ENCODE data around the gene PDE9A.
"Not testable (repeated sequence)": the region's sequence is repeated elsewhere in the genome, so short reads cannot be mapped to it uniquely, and the experiment has no call there.

Gene PDE9A

DNA sequence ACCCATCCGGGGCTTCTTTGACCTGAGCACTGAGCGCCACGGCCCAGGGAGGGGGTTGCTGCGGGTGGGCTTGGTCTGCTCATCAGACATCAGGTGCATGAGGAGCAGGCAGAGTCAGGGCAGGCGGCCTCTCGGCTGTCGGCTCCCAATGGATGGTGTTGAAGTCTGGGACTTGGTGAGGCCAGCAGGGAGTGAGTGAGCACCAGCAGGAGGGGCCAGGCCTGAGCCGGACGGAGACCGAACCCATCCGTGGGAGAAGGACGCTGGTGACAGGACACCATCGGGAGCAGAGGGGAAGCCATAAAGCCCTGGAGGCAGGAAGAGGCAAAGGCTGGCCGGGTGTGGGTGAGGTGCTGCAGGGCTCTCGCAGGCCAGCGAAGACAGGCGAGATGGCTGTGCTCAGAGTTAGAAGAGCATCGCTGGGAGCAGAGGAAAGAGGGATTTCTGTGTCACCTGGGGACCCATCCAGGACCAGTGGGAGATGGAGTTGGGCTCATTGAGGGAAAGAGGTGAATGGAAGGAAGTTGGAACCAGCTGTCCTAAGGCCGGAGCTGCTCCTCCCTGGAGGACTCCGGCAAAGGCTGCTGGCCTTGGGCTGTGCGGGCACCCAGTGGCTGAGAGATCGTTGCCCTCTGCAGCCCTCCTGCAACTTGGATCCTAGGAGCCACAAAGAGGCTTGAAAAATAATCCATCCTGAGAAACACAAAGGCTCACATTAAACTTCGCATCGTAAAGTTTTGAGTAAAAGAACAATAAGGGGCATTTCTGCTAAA is 49.9 kb downstream of the PDE9A start:
- Histone ChIP-seq H3K4me1 (ENCODE audit: control insufficient read depth, insufficient read depth, low read length) (no peaks in the 10 kb centered on the region), H3K9ac (ENCODE audit: low read depth, low read length) (no peak overlapping the region), H3K36me3 (ENCODE audit: control insufficient read depth, insufficient read depth, low read length) (peaks cover 9% of the 10 kb centered on the region), H3K4me3 (ENCODE audit: low read depth, low read length) (no peak overlapping the region), H3K27me3 (ENCODE audit: control insufficient read depth, insufficient read depth, low read length) (no peaks in the 10 kb centered on the region), H3K9me3 (ENCODE audit: control insufficient read depth, insufficient read depth, low read length) (no peaks in the 10 kb centered on the region)

DNA sequence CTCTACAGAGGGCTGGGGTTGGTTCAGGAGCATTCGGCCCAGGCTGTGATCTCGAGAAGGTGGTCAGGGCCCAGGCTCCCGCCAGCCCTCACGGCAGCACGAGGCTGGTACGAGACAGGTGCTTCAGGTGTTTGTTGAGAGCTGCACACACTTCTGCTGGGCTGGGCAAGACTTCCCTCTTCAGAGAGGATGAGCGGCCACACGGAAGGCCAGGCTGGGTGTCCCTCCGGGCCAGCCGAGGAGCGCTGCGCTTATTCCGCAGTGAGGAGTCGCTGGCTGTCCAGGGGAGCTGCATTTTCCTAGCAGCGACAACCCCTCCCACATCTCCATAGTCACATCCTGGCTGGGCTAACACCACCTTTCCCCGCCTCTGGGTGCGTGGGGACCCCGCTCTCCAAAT is 50.5 kb downstream of the PDE9A start:
- Histone ChIP-seq H3K36me3 (ENCODE audit: control insufficient read depth, insufficient read depth, low read length) (peaks cover 9% of the 10 kb centered on the region), H3K4me1 (ENCODE audit: control insufficient read depth, insufficient read depth, low read length) (no peaks in the 10 kb centered on the region), H3K27me3 (ENCODE audit: control insufficient read depth, insufficient read depth, low read length) (no peaks in the 10 kb centered on the region), H3K9me3 (ENCODE audit: control insufficient read depth, insufficient read depth, low read length) (no peaks in the 10 kb centered on the region), H3K9ac (ENCODE audit: low read depth, low read length) (no peak overlapping the region), H3K4me3 (ENCODE audit: low read depth, low read length) (no peak overlapping the region)

GRCh38 chr21:42704861-42705260 is 51.4 kb downstream of the PDE9A start:
- no peaks in the 10 kb centered on the region for H3K27me3 ChIP-seq (ENCODE audit: control insufficient read depth, insufficient read depth, low read length)
- H3K4me3 ChIP-seq (ENCODE audit: low read depth, low read length), result no peak overlapping the region
- H3K4me1 ChIP-seq (ENCODE audit: control insufficient read depth, insufficient read depth, low read length), result no peaks in the 10 kb centered on the region
- H3K9ac ChIP-seq (ENCODE audit: low read depth, low read length), result no peak overlapping the region
- H3K9me3 ChIP-seq (ENCODE audit: control insufficient read depth, insufficient read depth, low read length), result no peaks in the 10 kb centered on the region
- H3K36me3 ChIP-seq (ENCODE audit: control insufficient read depth, insufficient read depth, low read length), result peaks cover 9% of the 10 kb centered on the region

DNA sequence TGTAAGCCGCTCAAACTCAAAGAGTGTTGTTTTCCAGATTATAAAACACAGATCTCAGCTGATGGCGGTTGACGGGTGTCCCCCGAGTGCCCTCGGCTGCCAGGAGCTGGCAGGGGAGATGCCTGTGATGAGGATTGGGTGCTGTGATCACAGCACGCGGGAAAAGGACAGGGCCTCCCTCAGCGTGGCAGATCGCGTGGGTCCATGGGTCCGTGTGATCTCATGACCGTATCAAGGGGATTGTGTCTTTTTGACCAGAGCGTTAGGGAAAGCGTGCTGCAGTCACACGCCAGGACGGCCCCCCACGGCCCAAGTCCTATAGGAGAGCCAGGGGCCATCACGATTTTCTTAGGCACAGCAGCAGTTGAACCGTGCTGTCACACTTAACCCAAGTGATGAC is 51.9 kb downstream of the PDE9A start:
- Histone ChIP-seq H3K9ac (ENCODE audit: low read depth, low read length) (no peak overlapping the region), H3K36me3 (ENCODE audit: control insufficient read depth, insufficient read depth, low read length) (peaks cover 9% of the 10 kb centered on the region), H3K4me1 (ENCODE audit: control insufficient read depth, insufficient read depth, low read length) (no peaks in the 10 kb centered on the region), H3K27me3 (ENCODE audit: control insufficient read depth, insufficient read depth, low read length) (no peaks in the 10 kb centered on the region), H3K9me3 (ENCODE audit: control insufficient read depth, insufficient read depth, low read length) (no peaks in the 10 kb centered on the region), H3K4me3 (ENCODE audit: low read depth, low read length) (no peak overlapping the region)

GRCh38 chr21:42705746-42706374 is 52.4 kb downstream of the PDE9A start:
- Histone ChIP-seq H3K9ac (ENCODE audit: low read depth, low read length) (no peak overlapping the region), H3K4me1 (ENCODE audit: control insufficient read depth, insufficient read depth, low read length) (no peaks in the 10 kb centered on the region), H3K4me3 (ENCODE audit: low read depth, low read length) (no peak overlapping the region), H3K27me3 (ENCODE audit: control insufficient read depth, insufficient read depth, low read length) (no peaks in the 10 kb centered on the region), H3K36me3 (ENCODE audit: control insufficient read depth, insufficient read depth, low read length) (peaks cover 9% of the 10 kb centered on the region), H3K9me3 (ENCODE audit: control insufficient read depth, insufficient read depth, low read length) (no peaks in the 10 kb centered on the region)

- peaks cover 9% of the 10 kb centered on the region for H3K36me3 ChIP-seq (ENCODE audit: control insufficient read depth, insufficient read depth, low read length)
- no peak overlapping the region for H3K9ac ChIP-seq (ENCODE audit: low read depth, low read length)
- H3K4me1 ChIP-seq (ENCODE audit: control insufficient read depth, insufficient read depth, low read length), result no peaks in the 10 kb centered on the region
- no peak overlapping the region for H3K4me3 ChIP-seq (ENCODE audit: low read depth, low read length)
- H3K9me3 ChIP-seq (ENCODE audit: control insufficient read depth, insufficient read depth, low read length), result no peaks in the 10 kb centered on the region
- no peaks in the 10 kb centered on the region for H3K27me3 ChIP-seq (ENCODE audit: control insufficient read depth, insufficient read depth, low read length)
Measured at GRCh38 chr21:42706765-42707164, 53.3 kb downstream of the PDE9A start.

- Histone ChIP-seq H3K27me3 (ENCODE audit: control insufficient read depth, insufficient read depth, low read length) (no peaks in the 10 kb centered on the region), H3K9ac (ENCODE audit: low read depth, low read length) (no peak overlapping the region), H3K9me3 (ENCODE audit: control insufficient read depth, insufficient read depth, low read length) (no peaks in the 10 kb centered on the region), H3K36me3 (ENCODE audit: control insufficient read depth, insufficient read depth, low read length) (peaks cover 9% of the 10 kb centered on the region), H3K4me3 (ENCODE audit: low read depth, low read length) (no peak overlapping the region), H3K4me1 (ENCODE audit: control insufficient read depth, insufficient read depth, low read length) (no peaks in the 10 kb centered on the region)
Measured at GRCh38 chr21:42707207-42707830, 53.9 kb downstream of the PDE9A start.

GRCh38 chr21:42708107-42708506 is 54.7 kb downstream of the PDE9A start:
- no peak overlapping the region for H3K9ac ChIP-seq (ENCODE audit: low read depth, low read length)
- no peak overlapping the region for H3K4me3 ChIP-seq (ENCODE audit: low read depth, low read length)

GRCh38 chr21:42708916-42709315 is 55.5 kb downstream of the PDE9A start:
- H3K36me3 ChIP-seq (ENCODE audit: control insufficient read depth, insufficient read depth, low read length); H3K9ac ChIP-seq (ENCODE audit: low read depth, low read length); H3K4me1 ChIP-seq (ENCODE audit: control insufficient read depth, insufficient read depth, low read length); H3K27me3 ChIP-seq (ENCODE audit: control insufficient read depth, insufficient read depth, low read length); H3K4me3 ChIP-seq (ENCODE audit: low read depth, low read length); H3K9me3 ChIP-seq (ENCODE audit: control insufficient read depth, insufficient read depth, low read length): not testable (repeated sequence)

More at GRCh38 chr21:42708107-42708506, 54.7 kb downstream of the PDE9A start:
- H3K9me3 ChIP-seq (ENCODE audit: control insufficient read depth, insufficient read depth, low read length), result no peaks in the 10 kb centered on the region
- peaks cover 9% of the 10 kb centered on the region for H3K36me3 ChIP-seq (ENCODE audit: control insufficient read depth, insufficient read depth, low read length)
- no peaks in the 10 kb centered on the region for H3K27me3 ChIP-seq (ENCODE audit: control insufficient read depth, insufficient read depth, low read length)
- H3K4me1 ChIP-seq (ENCODE audit: control insufficient read depth, insufficient read depth, low read length), result no peaks in the 10 kb centered on the region

GRCh38 chr21:42711667-42712066 is 58.2 kb downstream of the PDE9A start:
- Histone ChIP-seq H3K4me3 (ENCODE audit: low read depth, low read length) (no peak overlapping the region), H3K4me1 (ENCODE audit: control insufficient read depth, insufficient read depth, low read length) (no peaks in the 10 kb centered on the region), H3K36me3 (ENCODE audit: control insufficient read depth, insufficient read depth, low read length) (no peaks in the 10 kb centered on the region), H3K9me3 (ENCODE audit: control insufficient read depth, insufficient read depth, low read length) (no peaks in the 10 kb centered on the region), H3K27me3 (ENCODE audit: control insufficient read depth, insufficient read depth, low read length) (no peaks in the 10 kb centered on the region), H3K9ac (ENCODE audit: low read depth, low read length) (no peak overlapping the region)

GRCh38 chr21:42715427-42715826 is 62.0 kb downstream of the PDE9A start:
- not testable (repeated sequence) for H3K36me3 ChIP-seq (ENCODE audit: control insufficient read depth, insufficient read depth, low read length)

DNA sequence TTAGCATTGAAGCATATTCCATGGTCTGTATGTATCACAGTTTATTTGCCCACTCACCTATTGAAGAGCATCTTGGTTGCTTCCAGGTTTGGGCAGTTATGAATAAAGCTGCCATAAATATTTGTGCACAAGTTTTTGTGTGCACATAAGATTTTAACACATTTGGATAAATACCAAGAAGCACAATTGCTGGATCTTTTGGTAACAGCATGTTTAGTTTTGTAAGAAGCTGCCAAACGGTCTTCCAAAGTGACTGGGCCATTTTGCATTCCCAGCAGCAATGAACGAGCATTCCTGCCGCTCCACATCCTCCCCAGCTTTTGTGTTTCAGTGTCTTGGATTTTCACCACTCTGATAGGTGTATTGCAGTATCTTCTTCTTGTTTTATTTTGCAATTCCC is 62.7 kb downstream of the PDE9A start:
- H3K4me3 ChIP-seq (ENCODE audit: low read depth, low read length), result no peak overlapping the region
- H3K36me3 ChIP-seq (ENCODE audit: control insufficient read depth, insufficient read depth, low read length), result no peaks in the 10 kb centered on the region
- H3K9me3 ChIP-seq (ENCODE audit: control insufficient read depth, insufficient read depth, low read length), result no peaks in the 10 kb centered on the region
- no peak overlapping the region for H3K9ac ChIP-seq (ENCODE audit: low read depth, low read length)
- H3K4me1 ChIP-seq (ENCODE audit: control insufficient read depth, insufficient read depth, low read length), result no peaks in the 10 kb centered on the region
- H3K27me3 ChIP-seq (ENCODE audit: control insufficient read depth, insufficient read depth, low read length), result no peaks in the 10 kb centered on the region

More at GRCh38 chr21:42715427-42715826, 62.0 kb downstream of the PDE9A start:
- H3K4me3 ChIP-seq (ENCODE audit: low read depth, low read length); H3K9ac ChIP-seq (ENCODE audit: low read depth, low read length); H3K27me3 ChIP-seq (ENCODE audit: control insufficient read depth, insufficient read depth, low read length); H3K9me3 ChIP-seq (ENCODE audit: control insufficient read depth, insufficient read depth, low read length); H3K4me1 ChIP-seq (ENCODE audit: control insufficient read depth, insufficient read depth, low read length): not testable (repeated sequence)
